HCT116 (cell line): ENCODE results near the gene WFDC12. TPM values are rescaled to one million over a fixed set of nuclear protein-coding genes. Genes with fewer than 3 reads are reported as not detected.

Experiments
- ATAC-seq: fragments of 200-7000 bp; cut with Tn5 transposase; 2 replicates; pipeline ENCODE4 v1.9.1; 2020; ENCODE audit warnings: mild to moderate bottlenecking, moderate library complexity
- BruUV-seq: library from RNA; stranded (reverse); fragments of 400-500 nt; replicated peaks from 2 replicates; lab custom pipeline; 2021; lab: Mats Ljungman, UMichigan
- CTCF ChIA-PET: fragments of 300-600 bp; sonication (Branson Sonifier 250); formaldehyde crosslinking; loops from one replicate; lab custom pipeline; 2021; ENCODE audit warnings: antibody characterized with exemption; lab: Charles Lee
- POLR2A ChIA-PET: fragments of 300-600, 350-600 bp; sonication (Branson Sonifier 250); formaldehyde crosslinking; loops from one replicate; lab custom pipeline; 2021; ENCODE audit warnings: antibody characterized with exemption; lab: Charles Lee
- RAD21 ChIA-PET, 2 experiments: fragments of 300-600 bp; sonication (Branson Sonifier 250); formaldehyde crosslinking; loops; one replicate each; lab custom pipeline; 2023; ENCODE audit warnings: low total read pairs in 2 of 2; ENCODE audit not compliant: uncharacterized antibody in 2 of 2, unreplicated experiment in 2 of 2, low non-redundant PET in 1 of 2; lab: Charles Lee
- DNase-seq: peaks from one replicate; pipeline ENCODE4 v3.0.0-alpha.2; 2010; ENCODE audit warnings: low read depth, low spot score
- H2AFZ ChIP-seq: fragments of 200-600 bp; shearing (Covaris generic), sonication (generic); 2 replicates; pipeline ENCODE4 v1.6.1; 2017; ENCODE audit warnings: low read depth, mixed run types, mixed read lengths, antibody characterized with exemption, low read length; ENCODE audit not compliant: poor library complexity, severe bottlenecking
- H3K27ac ChIP-seq: 2 replicates; pipeline ENCODE4 v1.5.1; 2012; ENCODE audit warnings: low read depth, low read length
- H3K27me3 ChIP-seq: fragments of 200-600 bp; sonication (generic); 2 replicates; pipeline ENCODE4 v1.6.1; 2016; ENCODE audit warnings: mixed run types, low read length, mixed read lengths; ENCODE audit not compliant: insufficient read depth
- H3K36me3 ChIP-seq, 2 experiments: fragments of 200-500 bp in 1 of 2; fragments of 200-600 bp in 1 of 2; sonication (Bioruptor generic) in 1 of 2; sonication (generic) in 1 of 2; 2 replicates each; pipeline versions ENCODE4 v1.5.1 to v1.6.1; 2014 to 2016; ENCODE audit warnings: low read length in 2 of 2, inconsistent platforms in 1 of 2, mixed read lengths in 1 of 2, mixed run types in 1 of 2; ENCODE audit not compliant: insufficient read depth in 2 of 2, control insufficient read depth in 1 of 2
- H3K4me1 ChIP-seq, 2 experiments: fragments of 200-600 bp in 1 of 2; sonication (generic) in 1 of 2; 2 replicates each; pipeline versions ENCODE4 v1.5.1 to v1.6.1; 2012 to 2017; ENCODE audit warnings: low read length in 2 of 2, inconsistent platforms in 1 of 2, mild to moderate bottlenecking in 1 of 2, mixed read lengths in 1 of 2, mixed run types in 1 of 2, moderate library complexity in 1 of 2; ENCODE audit not compliant: insufficient read depth in 2 of 2, control insufficient read depth in 1 of 2
- H3K4me2 ChIP-seq: fragments of 200-600 bp; sonication (generic); 2 replicates; pipeline ENCODE4 v1.6.1; 2017; ENCODE audit warnings: mixed run types, low read length, mixed read lengths
- H3K4me3 ChIP-seq, 2 experiments: fragments of 200-600 bp in 1 of 2; sonication (generic) in 1 of 2; replicated peaks in 1 of 2; 2 replicates each; pipeline ENCODE4 v1.5.1; 2011 to 2016; ENCODE audit warnings: low read length in 2 of 2, control low read depth in 1 of 2, low read depth in 1 of 2, mild to moderate bottlenecking in 1 of 2, mixed read lengths in 1 of 2, mixed run types in 1 of 2
- H3K79me2 ChIP-seq: fragments of 200-600 bp; sonication (generic); 2 replicates; pipeline ENCODE4 v1.6.1; 2017; ENCODE audit warnings: mild to moderate bottlenecking, mixed run types, low read length, moderate library complexity, mixed read lengths; ENCODE audit not compliant: insufficient read depth
- H3K9ac ChIP-seq: fragments of 200-600 bp; sonication (generic); 2 replicates; pipeline ENCODE4 v1.6.1; 2016; ENCODE audit warnings: low read length, mixed read lengths
- H3K9me2 ChIP-seq: fragments of 200-600 bp; sonication (generic), shearing (Covaris generic); 2 replicates; pipeline ENCODE4 v1.6.1; 2017; ENCODE audit warnings: mixed run types, mild to moderate bottlenecking, moderate library complexity; ENCODE audit not compliant: insufficient read depth
- H3K9me3 ChIP-seq, 2 experiments: fragments of 200-500 bp in 1 of 2; fragments of 200-600 bp in 1 of 2; sonication (Bioruptor generic) in 1 of 2; sonication (generic) in 1 of 2; 2 replicates each; pipeline ENCODE4 v1.6.1; 2014 to 2017; ENCODE audit warnings: low read length in 2 of 2, mixed read lengths in 2 of 2, inconsistent platforms in 1 of 2, low read depth in 1 of 2, mild to moderate bottlenecking in 1 of 2, mixed run types in 1 of 2, moderate library complexity in 1 of 2; ENCODE audit not compliant: control insufficient read depth in 1 of 2, insufficient read depth in 1 of 2
- H4K20me1 ChIP-seq: fragments of 200-600 bp; sonication (generic), shearing (Covaris generic); 2 replicates; pipeline ENCODE4 v1.6.1; 2017; ENCODE audit warnings: mixed run types, mild to moderate bottlenecking, moderate library complexity; ENCODE audit not compliant: insufficient read depth
- CTCF ChIP-seq, 3 experiments: fragments of 200-600 bp in 1 of 3; sonication (generic) in 1 of 3; IDR thresholded peaks in 2 of 3; conservative IDR thresholded peaks in 1 of 3; 2 replicates each; pipeline ENCODE4 v1.5.1; 2012 to 2017; ENCODE audit warnings: low read depth in 2 of 3, low read length in 2 of 3, antibody characterized with exemption in 1 of 3, borderline replicate concordance in 1 of 3, control low read depth in 1 of 3, mild to moderate bottlenecking in 1 of 3, mixed read lengths in 1 of 3, mixed run types in 1 of 3, moderate library complexity in 1 of 3; ENCODE audit not compliant: insufficient read depth in 1 of 3
- EGR1 ChIP-seq: IDR thresholded peaks from 2 replicates; pipeline ENCODE4 v1.6.1; 2012; ENCODE audit warnings: low read depth
- EZH2 ChIP-seq: fragments of 200-600 bp; sonication (generic); IDR thresholded peaks from 2 replicates; pipeline ENCODE4 v1.6.1; 2017; ENCODE audit warnings: antibody characterized with exemption, mixed run types
- EZH2phosphoT487 ChIP-seq: fragments of 200-600 bp; IDR thresholded peaks from 2 replicates; pipeline ENCODE4 v1.6.1; 2018; ENCODE audit warnings: antibody characterized with exemption, borderline replicate concordance
- JUND ChIP-seq: IDR thresholded peaks from 2 replicates; pipeline ENCODE4 v1.6.1; 2012
- MAX ChIP-seq: IDR thresholded peaks from 2 replicates; pipeline ENCODE4 v1.6.1; 2012
- POLR2A ChIP-seq: IDR thresholded peaks from 2 replicates; pipeline ENCODE4 v1.7.0; 2011; ENCODE audit warnings: borderline replicate concordance; ENCODE audit not compliant: insufficient read depth, insufficient read length; ENCODE audit errors: extremely low read depth
- REST ChIP-seq: IDR thresholded peaks from 2 replicates; pipeline ENCODE4 v1.6.1; 2012; ENCODE audit warnings: low read depth
- SRF ChIP-seq: IDR thresholded peaks from 2 replicates; pipeline ENCODE4 v1.6.1; 2012; ENCODE audit warnings: low read depth
- ZNF274 ChIP-seq: fragments of 200-500 bp; sonication (Bioruptor generic); IDR thresholded peaks from 2 replicates; pipeline ENCODE4 v1.6.1; 2014; ENCODE audit warnings: mild to moderate bottlenecking, low read depth, low read length, inconsistent platforms
- intact Hi-C: fragments of 100-400 bp; cut with micrococcal nuclease; formaldehyde crosslinking; loops from 2 replicates; pipeline ENCODE4 v1.10.0; 2022
- total RNA-seq: library from RNA; stranded (reverse); gene quantifications from one replicate; pipeline ENCODE4 v1.2.1, GENCODE V29; 2021; ENCODE audit not compliant: unreplicated experiment
- TF ChIP-seq, protein P1 (sequence below): IDR thresholded peaks from 2 replicates; pipeline ENCODE4 v1.6.1; 2011; ENCODE audit warnings: mild to moderate bottlenecking, low read length, moderate library complexity; ENCODE audit not compliant: insufficient replicate concordance; ENCODE audit errors: extremely low read depth
- TF ChIP-seq, protein P2 (sequence below): IDR thresholded peaks from 2 replicates; pipeline ENCODE4 v1.6.1; 2012

WFDC12 gene
- total RNA-seq, 1 experiment from 2014 or later = not detected

- TF ChIP-seq, protein P1, sequence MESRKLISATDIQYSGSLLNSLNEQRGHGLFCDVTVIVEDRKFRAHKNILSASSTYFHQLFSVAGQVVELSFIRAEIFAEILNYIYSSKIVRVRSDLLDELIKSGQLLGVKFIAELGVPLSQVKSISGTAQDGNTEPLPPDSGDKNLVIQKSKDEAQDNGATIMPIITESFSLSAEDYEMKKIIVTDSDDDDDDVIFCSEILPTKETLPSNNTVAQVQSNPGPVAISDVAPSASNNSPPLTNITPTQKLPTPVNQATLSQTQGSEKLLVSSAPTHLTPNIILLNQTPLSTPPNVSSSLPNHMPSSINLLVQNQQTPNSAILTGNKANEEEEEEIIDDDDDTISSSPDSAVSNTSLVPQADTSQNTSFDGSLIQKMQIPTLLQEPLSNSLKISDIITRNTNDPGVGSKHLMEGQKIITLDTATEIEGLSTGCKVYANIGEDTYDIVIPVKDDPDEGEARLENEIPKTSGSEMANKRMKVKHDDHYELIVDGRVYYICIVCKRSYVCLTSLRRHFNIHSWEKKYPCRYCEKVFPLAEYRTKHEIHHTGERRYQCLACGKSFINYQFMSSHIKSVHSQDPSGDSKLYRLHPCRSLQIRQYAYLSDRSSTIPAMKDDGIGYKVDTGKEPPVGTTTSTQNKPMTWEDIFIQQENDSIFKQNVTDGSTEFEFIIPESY = no peak
- TF ChIP-seq EZH2 = no peak
These were observed 41.1 kb downstream of the WFDC12 start (continued) for GRCh38 chr20:45083127-45083526.

GRCh38 chr20:45082468-45082867, 41.8 kb downstream of the WFDC12 start:
- CTCF ChIA-PET = interaction anchor here (1.9 kb wide), 1 partner anchor 38 kb away, joined by 4 read pairs; no protein-coding TSS in a partner anchor
- Histone ChIP-seq H3K79me2 (no peaks in the 10 kb centered on the region), H3K27ac (no peak overlapping the region), H3K27me3 (no peaks in the 10 kb centered on the region), H3K9me2 (no peaks in the 10 kb centered on the region), H3K9me3 (no peaks in the 10 kb centered on the region), H2AFZ (no peak overlapping the region), H3K4me3 (no peak overlapping the region), H3K4me1 (no peaks in the 10 kb centered on the region), H3K9ac (no peak overlapping the region), H4K20me1 (no peaks in the 10 kb centered on the region), H3K36me3 (peaks cover 3 to 10% of the 10 kb centered on the region in 2 experiments; a peak in 3 of 4 replicates), H3K4me2 (no peak overlapping the region)
- intact Hi-C loops = no loop called here
- POLR2A ChIA-PET = no interaction called here
- BruUV-seq = no TSS peak
- TF ChIP-seq SRF (no peak), EZH2phosphoT487 (no peak), MAX (no peak), ZNF274 (no peak), POLR2A (no peak), JUND (no peak), EGR1 (no peak), CTCF (IDR thresholded peaks at IDR 0.05 in 2 of 3, conservative IDR thresholded peaks at IDR 0.05 in 1 of 3; ENCODE audit: borderline replicate concordance in 1 of 3, insufficient read depth in 1 of 3, low read depth in 2 of 3, low read length in 2 of 3) (no peak), REST (no peak)
- TF ChIP-seq, protein P2, sequence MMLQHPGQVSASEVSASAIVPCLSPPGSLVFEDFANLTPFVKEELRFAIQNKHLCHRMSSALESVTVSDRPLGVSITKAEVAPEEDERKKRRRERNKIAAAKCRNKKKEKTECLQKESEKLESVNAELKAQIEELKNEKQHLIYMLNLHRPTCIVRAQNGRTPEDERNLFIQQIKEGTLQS = no peak
- ATAC-seq (no peak), DNase-seq (no peak)
- RAD21 ChIA-PET = no interaction called here
